HL-60/S4 treated with retinoic acid at 250 ng/mL for 4 days and 3 days (cell line): ENCODE measurements around the gene ZNF532.
"Not testable (repeated sequence)": the region's sequence is repeated elsewhere in the genome, so short reads cannot be mapped to it uniquely, and the experiment has no call there.

Experiments
- in situ Hi-C: fragments of 300-500 bp; cut with MboI; formaldehyde crosslinking; loops from 2 replicates; pipeline ENCODE4 v1.7.0; 2022; ENCODE audit warnings: low sequenced_read_pairs

Gene ZNF532

DNA sequence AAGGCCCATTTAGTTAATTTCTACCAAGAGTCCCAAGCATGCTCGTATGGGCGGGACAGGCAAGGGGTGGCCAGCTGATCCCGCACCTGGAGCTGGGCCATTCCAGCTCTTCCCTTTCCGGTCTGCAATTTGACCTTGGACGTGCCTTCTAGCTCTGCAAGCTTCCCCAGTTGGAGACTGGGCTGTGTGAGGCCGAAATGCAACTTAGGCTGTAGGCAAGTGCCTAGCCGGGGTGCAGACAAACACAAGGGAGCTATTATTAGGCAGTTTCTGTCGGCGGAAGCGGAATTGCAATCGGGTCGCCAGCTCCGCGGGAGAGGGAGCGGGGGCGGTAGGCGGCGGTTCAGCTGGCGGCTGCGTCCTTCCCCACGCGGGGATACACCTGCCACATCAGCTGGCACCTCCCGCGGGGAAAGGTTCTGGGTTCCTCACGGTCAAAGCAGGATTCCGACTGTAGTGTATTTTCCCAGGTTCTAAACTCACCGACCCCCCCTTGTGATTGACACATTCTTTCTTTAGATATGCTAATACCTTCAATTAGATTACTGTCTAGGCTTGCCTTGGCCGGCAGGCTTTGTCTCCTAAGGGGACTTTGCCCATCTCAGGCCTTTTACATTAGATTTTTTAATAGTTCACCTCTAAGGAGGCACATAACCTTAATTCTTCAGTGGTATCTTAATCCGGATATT, 17.1 kb upstream of the ZNF532 start:
- in situ Hi-C loops: no loop called here

DNA sequence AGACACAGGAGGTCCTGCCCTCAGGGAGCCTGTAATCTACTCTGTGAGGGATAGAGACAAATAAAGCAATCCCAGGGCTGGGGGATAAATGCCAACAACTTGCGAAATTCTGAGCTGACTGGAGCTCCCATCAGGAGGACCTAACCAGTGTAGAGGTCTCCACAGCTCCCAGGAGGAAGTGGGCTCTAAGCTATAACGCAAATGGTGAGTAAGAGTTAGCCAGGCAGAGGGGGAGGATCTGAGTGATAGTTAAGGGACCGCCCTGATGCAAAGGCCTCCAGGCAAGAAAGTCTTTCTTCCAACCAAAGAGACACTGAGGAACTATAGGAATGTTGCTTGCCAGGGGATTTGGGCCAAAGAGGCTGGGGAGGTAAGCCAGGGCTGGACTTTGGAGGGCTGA, 16.0 kb upstream of the ZNF532 start:
- in situ Hi-C loops: no loop called here

DNA sequence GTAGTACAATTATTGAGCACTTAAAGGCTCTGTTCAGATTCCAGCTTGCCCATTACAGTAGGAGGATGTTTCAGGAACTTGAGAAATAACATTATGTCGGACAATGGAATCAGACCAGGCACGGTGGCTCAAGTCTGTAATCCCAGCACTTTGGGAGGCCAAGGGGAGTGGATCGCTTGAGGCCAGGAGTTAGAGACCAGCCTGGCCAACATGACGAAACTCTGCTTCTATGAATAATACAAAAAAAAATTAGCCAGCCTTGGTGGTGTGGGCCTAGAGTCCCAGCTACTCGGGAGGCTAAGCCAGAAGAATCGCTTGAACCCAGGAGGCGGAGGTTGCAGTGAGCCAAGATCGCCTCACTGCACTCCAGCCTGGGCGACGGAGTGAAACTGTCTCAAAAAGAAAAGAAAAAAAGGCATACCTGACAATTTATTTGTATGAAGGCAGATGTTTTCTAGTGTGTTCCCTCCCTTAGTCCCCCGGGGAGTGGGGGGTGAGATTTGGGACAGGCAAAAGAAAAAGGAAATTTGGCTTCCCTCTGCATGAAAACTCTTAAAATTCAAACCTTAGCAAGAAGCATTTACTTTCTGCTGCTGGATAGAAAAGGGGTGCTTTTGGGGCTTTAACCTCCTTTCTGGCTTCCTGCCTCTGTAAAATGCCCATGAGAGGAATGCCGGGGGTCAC, 13.7 kb upstream of the ZNF532 start:
- in situ Hi-C loops: no loop called here

DNA sequence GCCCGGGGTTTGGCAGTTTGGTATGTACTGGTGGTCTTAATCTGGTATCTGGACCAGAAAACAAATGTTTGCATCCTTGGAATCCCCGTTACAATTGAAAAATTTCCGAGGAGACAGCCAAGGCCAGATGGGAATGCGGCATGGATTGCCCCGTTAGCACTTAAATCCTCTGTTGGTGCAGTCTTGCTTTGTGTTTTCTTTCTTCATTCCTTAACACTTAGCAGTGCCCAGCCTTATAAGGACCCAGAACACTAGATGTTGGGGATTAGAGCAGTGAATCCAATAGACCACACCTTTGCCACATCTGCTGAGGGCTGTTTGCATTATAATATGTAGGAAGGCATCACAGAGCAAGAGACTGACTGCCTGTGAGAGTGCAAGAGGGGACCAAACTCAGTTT, 12.8 kb upstream of the ZNF532 start:
- in situ Hi-C loops: no loop called here

DNA sequence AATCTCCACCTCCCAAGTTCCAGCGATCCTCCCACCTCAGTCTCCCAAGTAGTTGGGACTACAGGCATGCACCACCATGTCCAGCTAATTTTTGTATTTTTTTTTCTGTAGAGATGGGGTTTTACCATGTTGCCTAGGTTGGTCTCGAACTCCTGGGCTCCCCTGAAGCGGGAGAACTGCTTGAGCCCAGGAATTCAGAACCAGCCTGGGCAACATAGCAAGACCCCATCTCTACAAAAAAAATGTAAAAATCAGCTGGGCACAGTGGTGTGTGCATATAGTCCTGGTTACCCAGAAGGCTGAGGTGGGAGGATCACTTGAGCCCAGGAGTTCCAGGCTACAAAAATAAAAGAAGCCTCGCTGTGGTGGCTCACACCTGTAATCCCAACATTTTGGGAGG, 12.0 kb upstream of the ZNF532 start:
- in situ Hi-C loops: no loop called here

DNA sequence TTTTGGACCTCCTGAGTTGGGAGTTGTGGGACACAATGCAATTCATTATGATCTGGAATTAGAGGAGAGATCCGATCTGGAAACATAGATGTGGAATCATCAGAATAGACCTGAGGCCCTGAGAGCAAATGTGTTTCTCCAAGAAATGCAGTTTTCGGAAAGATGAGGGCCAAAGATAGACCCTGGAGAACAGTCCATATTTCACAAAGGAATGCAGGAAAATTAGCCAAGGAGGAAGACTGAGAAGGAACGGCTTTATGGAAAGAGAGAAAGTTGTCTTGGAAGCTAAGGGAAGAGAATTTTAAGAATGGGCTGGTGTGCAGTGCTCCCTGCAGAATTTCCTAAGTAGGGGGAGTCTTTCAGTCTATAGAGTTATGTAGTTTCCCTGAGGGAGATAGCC, 11.1 kb upstream of the ZNF532 start:
- in situ Hi-C loops: no loop called here

DNA sequence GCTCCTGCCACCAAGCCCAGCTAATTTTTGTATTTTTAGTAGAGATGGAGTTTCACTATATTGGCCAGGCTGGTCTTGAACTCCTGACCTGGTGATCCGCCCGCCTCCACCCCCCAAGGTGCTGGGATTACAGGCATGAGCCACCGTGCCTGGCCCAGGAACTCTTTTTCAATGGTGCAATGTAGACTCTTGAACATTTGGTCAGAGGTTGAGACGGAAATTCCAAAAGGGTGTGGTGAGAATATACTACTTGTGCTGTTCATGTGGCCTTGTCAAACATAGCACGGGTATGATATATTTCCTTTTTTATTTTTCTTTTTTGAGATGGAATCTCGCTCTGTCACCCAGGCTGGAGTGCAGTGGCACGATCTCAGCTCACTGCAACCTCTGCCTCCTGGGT, 9.2 kb upstream of the ZNF532 start:
- in situ Hi-C loops: not testable (repeated sequence)

DNA sequence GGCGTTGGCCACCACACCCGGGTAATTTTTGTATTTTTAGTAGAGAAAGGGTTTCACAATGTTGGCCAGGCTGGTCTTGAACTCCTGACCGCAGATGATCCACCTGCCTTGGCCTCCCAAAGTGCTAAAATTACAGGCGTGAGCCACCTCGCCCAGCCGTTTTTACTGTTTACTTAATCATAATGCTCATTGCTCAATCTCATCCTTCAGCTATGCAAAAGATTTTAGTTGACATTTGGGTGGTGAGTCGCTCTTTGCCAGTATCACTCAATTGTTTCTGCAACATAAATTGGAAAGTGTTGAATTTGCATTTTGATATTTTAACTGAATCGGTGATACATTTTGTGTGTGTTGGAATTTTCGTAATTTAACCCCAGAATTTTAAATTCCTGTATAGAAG, 7.8 kb upstream of the ZNF532 start:
- in situ Hi-C loops: no loop called here

DNA sequence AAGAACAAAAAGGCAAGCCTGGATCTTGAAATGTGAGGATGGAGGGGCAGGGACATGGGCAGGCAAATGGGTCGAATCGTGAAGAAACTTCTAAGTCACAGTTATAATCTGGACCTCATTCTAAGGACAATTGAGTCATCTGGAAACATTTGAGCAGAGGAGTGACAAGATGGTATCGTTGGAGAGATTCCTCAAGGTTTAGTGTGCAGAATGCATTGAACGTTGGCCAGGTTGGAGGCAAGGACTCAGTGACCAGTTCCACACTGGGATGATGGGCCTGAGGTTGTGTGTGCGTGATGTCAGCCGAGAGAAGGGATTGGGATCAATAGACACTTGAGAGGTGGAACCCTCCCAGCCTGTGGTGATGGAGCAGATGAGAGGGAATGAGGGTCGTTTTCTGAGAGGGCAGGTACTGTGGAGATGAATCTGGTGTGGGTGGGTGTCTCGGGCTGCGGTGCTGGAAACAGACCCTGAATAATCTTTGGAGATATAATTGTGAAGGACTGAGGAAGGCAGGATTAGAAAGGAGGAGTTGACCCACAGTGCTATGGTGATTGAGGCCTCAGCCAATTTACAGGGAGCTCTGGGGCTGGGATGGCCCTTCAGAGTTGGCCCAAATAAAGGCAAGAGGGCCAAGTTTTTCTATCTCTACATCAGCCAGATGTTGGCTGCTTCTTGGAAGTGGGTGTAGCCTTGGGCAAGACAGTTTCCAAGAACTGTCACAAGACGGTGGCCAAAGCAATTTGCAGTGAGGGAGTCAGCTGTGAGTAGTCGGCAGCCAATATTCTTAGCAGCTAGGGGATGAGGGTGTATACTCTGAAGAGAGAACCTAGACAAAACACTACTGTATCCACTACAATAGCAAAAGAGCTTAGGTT, 5.8 kb upstream of the ZNF532 start:
- in situ Hi-C loops: no loop called here

DNA sequence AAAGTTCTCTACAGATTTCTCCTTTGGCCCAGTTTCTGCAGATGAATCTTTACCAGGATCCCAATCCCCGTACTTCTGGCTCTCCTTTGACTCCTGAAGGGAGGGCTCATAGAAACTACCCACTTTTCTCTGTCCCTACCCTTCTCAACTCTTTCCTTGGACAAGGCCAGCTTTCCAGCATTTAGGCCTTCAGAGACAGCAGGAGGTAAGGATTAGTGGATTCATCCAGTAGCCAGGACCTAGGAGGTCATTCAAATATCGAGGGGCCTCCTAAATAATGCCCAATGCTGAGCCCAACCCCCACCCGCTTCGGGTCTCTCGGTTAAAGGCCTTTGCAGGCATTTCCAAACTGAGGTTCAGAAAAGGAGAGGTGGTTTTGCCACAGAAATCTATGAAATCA, 4.8 kb upstream of the ZNF532 start:
- in situ Hi-C loops: no loop called here

DNA sequence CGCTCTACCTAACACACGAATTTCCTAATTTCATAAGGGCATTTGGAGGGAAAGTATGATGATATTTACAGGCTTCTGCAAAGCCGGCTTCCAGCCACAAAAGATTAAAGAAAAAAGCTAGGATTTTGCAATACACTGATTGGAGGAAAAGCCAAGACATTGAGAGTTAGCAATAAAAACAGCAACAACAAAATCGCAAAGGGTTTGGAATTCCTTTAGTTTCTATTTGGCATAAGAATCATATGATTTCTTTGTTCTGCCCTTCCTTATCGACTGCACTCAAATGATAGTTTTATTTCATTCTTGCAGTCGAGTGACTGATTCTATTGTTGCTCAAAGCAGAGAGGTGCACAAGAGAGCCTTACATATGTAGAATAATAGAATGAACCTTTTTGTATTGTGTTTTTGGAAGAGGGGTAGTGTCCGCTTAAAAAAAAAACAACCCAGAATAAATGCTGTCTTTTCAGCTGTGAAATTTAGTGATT, 3.9 kb upstream of the ZNF532 start:
- in situ Hi-C loops: no loop called here

DNA sequence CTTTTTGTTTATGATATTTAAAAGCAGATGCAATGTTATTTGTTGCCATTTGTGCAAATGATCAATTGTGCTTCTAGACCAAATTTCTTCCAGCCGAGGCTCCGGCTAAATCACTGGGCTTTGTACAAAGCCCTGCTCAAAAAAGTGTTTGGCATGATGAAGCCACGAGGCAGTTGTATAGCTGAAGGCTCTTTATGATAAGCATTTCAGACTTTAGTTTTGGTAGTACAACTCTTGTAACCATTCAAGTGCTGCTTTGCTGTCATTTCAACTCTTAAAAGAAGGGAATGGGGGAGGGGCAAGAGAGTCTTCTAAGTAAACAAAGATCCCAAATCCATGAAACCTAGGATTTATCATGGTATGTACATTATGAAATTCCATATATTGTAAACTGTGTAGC, 3.3 kb upstream of the ZNF532 start:
- in situ Hi-C loops: no loop called here

DNA sequence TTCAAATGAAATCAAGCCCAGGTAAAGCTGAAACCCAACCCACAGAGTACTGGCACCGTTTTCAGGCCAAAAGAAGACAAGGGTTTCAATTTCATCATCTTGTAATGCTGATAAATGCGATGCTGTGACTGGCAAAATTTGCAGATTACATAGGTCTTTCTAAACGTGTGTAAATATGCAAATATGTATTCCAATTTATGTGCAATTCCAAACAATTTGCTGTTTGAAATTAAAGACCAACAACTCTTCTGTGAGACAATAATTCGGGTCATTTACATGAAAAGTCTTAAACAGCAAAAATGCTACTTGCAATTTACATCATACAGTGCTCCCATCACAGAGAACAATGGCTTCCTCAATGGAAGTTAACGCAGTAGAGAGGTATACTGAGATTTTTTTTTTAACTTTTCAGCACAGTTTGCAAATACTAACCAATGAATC, 2.8 kb upstream of the ZNF532 start:
- in situ Hi-C loops: no loop called here

DNA sequence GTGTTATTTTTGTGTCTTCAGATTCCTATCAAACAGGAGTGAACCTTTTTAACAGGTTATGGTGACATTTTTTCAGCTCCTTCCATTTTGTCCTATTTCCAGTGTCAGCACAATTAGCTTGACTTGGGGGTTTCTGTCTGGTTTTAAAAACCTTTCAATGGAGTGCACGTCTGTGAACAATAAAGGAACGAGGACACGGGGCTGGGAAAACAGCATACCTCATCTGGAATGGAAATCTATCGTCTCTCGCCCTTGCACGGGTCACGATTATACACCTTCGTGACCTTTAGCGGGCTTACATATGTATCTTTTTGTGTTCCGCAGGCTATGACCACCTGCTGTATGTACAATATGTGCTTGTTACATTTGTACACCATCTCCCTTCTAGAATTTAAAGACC, 2.3 kb upstream of the ZNF532 start:
- in situ Hi-C loops: no loop called here

DNA sequence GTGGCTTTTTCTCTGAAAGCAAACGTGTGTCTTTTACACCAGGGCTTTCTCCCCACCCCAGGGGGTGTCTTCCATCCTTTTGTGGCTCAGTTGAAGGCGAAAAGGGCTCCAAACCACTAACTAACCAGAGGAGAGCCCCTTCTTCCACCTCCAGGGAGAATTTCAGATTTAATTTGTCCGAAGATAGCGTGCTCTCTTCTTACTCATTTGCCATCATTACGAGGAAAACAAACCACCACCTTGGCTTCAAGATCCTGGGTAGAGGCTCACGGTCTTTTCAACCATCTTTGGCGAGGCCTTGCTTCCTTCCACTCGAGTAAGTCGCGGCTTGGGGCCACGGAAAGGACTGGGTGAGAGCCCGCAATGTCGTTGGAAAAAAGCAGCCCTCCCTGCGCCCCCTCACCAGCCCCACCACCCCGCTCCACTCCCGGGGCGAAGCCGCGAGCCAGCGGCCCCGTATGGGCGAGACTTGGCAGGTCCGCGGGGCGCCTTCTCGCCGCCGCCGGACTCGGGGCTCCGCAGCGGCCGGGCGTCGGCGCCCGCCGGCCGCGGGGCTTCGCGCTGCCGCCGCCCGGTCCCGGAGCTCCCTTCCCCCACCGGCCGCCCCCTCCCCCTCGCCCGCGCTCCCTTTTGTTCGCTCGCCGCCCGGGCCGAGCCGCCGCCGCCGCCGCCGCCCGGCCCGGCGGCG, 1.7 kb upstream of the ZNF532 start:
- in situ Hi-C loops: no loop called here

DNA sequence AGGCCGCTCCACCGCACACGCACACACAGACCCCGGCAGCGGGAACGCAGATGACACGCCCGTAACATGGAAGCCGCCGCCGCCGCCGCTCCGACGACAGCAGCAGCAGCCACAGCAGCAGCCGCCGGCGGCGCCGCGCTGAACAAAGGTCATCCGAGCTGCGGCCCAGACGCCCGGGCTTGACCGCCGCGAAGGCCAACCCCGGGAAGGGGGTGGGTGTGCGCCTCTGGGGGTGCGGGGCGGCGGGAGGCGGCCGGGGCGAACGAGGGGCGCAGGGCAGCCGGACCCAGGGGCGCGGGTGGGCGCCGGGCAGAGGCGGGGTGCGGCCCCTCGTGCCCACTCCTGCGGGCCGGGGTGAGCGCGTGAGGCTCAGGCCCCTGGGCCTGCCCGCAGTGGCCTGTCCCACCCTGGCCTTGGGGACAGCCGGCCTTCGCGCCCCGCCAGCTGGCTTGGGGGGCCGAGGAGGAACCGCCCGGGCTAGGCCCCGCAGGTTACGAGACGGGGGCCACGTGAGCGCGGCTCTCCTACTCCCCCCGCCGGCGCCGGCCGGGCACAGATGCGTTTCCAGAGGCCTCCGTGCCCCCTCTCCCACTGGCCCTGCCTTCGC, 1.0 kb upstream of the ZNF532 start:
- in situ Hi-C loops: no loop called here

DNA sequence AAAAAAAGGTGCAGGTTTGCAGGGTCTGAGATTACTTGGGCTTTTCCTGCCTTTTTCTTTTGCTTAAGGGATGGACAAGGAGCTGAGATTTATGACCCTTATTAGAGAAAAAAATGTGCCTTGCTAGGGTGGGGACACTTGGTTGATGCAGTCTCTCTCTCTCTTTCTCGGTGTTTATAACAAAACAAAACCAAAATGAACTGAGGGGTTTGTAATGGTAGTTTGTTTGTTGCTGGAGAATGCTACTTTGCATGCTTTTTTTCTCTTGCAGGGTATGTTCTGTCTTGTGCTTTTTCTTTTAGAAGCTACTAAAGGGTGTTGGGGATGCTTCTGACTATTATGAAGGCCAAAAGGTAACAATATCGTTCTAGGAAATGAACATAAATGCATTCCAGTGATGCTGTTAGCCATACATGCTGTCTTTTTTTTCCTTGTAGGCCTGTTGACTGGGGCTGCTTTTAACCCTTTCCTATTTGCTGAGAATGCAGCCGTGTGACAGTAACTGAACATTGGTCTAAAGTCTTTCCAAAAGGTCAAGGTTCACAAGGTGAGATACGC, 435 bp downstream of the ZNF532 start:
- in situ Hi-C loops: no loop called here

DNA sequence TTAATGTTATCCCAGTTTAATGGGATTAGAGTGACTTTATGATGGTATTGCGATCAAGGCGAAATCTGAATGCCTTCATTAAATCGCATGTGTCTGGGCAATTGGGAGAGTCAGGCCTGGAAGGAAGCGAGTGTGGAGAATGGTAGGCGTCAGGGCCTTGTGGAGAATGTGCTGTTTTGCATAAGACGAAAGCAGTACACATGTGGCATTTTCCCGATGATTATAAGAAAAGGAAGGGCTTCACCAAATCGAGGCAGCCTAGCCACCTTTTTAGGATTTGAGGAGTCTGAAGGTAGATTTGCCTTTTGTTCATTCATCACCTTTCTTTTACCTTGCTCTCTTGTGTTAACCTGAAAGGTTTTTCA, 1.0 kb downstream of the ZNF532 start:
- in situ Hi-C loops: no loop called here

DNA sequence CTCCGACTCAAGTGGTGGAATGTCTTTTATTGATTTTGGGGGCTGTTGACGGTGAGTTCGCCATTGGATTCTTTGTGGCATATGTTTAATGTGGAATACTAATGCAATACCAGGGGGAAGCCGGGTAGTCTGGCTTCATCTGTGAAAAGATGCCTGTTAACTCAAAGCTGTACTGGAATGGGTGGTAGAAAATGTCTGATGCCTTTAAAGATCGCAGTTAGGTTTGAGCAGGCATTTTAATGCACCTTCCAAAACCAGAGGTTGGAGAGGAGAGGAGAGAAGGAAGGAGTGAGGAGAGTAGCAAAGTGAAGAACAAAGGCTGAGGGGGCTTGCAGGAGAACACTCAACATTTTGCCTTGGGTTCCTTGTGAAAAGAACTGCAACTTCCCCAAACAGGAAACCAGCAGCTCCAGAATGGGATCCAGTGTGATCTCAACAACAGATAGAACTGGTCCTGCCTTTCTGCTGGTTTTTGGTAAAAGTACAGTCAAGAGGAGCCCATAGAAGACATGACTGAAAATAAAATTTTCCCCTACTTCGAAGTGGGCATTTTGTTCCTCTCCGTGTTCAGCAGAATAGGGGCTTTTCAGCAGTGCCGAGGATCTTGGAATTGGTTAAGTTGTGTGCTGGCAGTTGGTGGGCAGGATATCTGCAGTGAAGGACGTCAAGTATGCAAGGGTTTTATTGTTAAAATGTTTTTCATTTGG, 1.5 kb downstream of the ZNF532 start:
- in situ Hi-C loops: no loop called here

DNA sequence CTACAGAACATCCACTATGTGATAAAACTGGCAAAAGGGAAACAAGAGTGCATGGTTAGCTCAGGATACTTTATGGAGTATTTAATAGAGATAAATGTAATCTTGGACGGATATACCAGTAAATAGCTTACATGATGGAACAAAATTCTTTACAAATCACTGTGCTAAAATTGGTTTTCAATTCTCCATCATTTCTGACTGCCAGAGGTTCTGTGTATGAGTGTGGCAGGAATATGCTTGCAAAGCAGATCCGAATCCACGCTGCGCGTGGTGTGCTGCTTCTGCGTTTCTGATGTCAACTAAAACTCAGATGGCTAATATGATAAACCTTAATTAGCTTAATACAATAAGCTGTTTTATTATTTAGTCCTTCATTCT, 2.1 kb downstream of the ZNF532 start:
- in situ Hi-C loops: no loop called here
